Endodermal cell (in vitro differentiated cells): ENCODE measurements around the gene SLC16A2. TPM values are rescaled to one million over a fixed set of nuclear protein-coding genes. Genes with fewer than 3 reads are reported as not detected.
"Not testable (repeated sequence)": the region's sequence is repeated elsewhere in the genome, so short reads cannot be mapped to it uniquely, and the experiment has no call there.

Experiments
- DNase-seq: peaks from one replicate; pipeline ENCODE4 v3.0.0-alpha.2; 2017
- H3K27ac ChIP-seq: 2 replicates; pipeline ENCODE4 v1.5.1; 2013; ENCODE audit warnings: mild to moderate bottlenecking, low read depth, low read length, moderate library complexity
- H3K27me3 ChIP-seq: 2 replicates; pipeline ENCODE4 v1.6.1; 2013; ENCODE audit warnings: mild to moderate bottlenecking, low read length, moderate library complexity; ENCODE audit not compliant: insufficient read depth, control insufficient read depth, poor library complexity, severe bottlenecking
- H3K36me3 ChIP-seq: 2 replicates; pipeline ENCODE4 v1.7.0; 2013; ENCODE audit warnings: mild to moderate bottlenecking, low read length, moderate library complexity; ENCODE audit not compliant: control insufficient read depth, insufficient read depth
- H3K4me1 ChIP-seq: one replicate; pipeline ENCODE4 v1.7.0; 2013; ENCODE audit warnings: low read length; ENCODE audit not compliant: control insufficient read depth, insufficient read depth
- H3K4me3 ChIP-seq: 2 replicates; pipeline ENCODE4 v1.5.1; 2013; ENCODE audit warnings: mild to moderate bottlenecking, low read length, moderate library complexity
- H3K9ac ChIP-seq: 2 replicates; pipeline ENCODE4 v1.6.1; 2013; ENCODE audit warnings: mild to moderate bottlenecking, low read length, moderate library complexity; ENCODE audit not compliant: poor library complexity, severe bottlenecking; ENCODE audit errors: extremely low read depth
- H3K9me3 ChIP-seq: 2 replicates; pipeline ENCODE4 v1.6.1; 2013; ENCODE audit warnings: mild to moderate bottlenecking, low read length, moderate library complexity; ENCODE audit not compliant: control insufficient read depth
- H3K27ac Mint-ChIP-seq: 2 replicates; pipeline ENCODE4 v1.8.0; 2020; ENCODE audit warnings: mixed read lengths
- H3K27me3 Mint-ChIP-seq: 2 replicates; pipeline ENCODE4 v1.8.0; 2021; ENCODE audit warnings: mild to moderate bottlenecking, mixed read lengths; ENCODE audit not compliant: insufficient read depth
- H3K36me3 Mint-ChIP-seq: 2 replicates; pipeline ENCODE4 v1.8.0; 2020; ENCODE audit warnings: low read depth, mixed read lengths
- H3K4me1 Mint-ChIP-seq: 2 replicates; pipeline ENCODE4 v1.8.0; 2020; ENCODE audit warnings: mixed read lengths
- H3K4me3 Mint-ChIP-seq: 2 replicates; pipeline ENCODE4 v1.8.0; 2020; ENCODE audit warnings: mild to moderate bottlenecking, moderate library complexity, mixed read lengths
- H3K9me3 Mint-ChIP-seq: 2 replicates; pipeline ENCODE4 v1.8.0; 2020; ENCODE audit warnings: mild to moderate bottlenecking, mixed read lengths
- WGBS, 2 experiments: methylation state at CpG; one replicate each; pipeline versions ENCODE4 v1.1.5 to v1.1.7; 2013; ENCODE audit warnings: missing lambda C conversion rate in 2 of 2, mixed read lengths in 1 of 2; ENCODE audit not compliant: insufficient coverage in 1 of 2, insufficient read length in 1 of 2; 5-methylcytosine and 5-hydroxymethylcytosine counted together
- total RNA-seq, 2 donors: library from RNA; stranded (reverse); fragmentation: NEBNext Ultra II Directional in 1 of 2; extraction: Animal tissue kit (Norgen Biotek cat#: 25700) in 1 of 2; gene quantifications; 2 replicates in 1 of 2; 3 replicates in 1 of 2; pipeline ENCODE4 v1.2.1, GENCODE V29; 2021
- TF ChIP-seq, protein P1 (sequence below): fragments of 200-600 bp; sonication (generic); conservative IDR thresholded peaks from 2 replicates; pipeline ENCODE4 v1.5.0; 2021; ENCODE audit warnings: antibody characterized with exemption, mild to moderate bottlenecking

SLC16A2 gene
- total RNA-seq, 2 donors from 2014 or later: 9.1 to 11.6 TPM

DNA sequence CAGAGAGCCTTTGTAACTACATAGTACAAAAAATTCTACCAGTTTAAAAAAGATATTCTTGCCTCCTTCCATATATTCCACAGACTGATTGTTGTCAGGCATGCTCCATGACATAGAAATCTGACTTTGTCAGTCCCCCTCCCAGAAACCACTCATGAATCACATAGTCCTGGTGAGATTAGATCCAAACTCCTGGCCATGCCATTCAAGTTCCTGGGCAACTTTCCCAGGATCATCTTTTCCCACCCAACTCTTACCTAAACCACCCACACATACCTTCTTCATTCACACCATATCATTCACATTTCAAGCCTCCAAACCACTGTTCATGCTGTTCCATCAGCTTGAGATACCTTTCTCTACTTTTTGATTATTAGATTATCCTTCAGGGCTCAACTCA is 46.4 kb downstream of the SLC16A2 start:
- Histone ChIP-seq H3K36me3 (no peaks in the 10 kb centered on the region), H3K27ac (no peak overlapping the region), H3K9me3 (no peaks in the 10 kb centered on the region), H3K4me3 (no peak overlapping the region), H3K4me1 (no peaks in the 10 kb centered on the region), H3K27me3 (no peaks in the 10 kb centered on the region), H3K9ac (no peak overlapping the region)
- no peak for DNase-seq
- no peak overlapping the region for H3K27ac Mint-ChIP-seq
- H3K4me3 Mint-ChIP-seq: no peak overlapping the region
- no peaks in the 10 kb centered on the region for H3K4me1 Mint-ChIP-seq
- no peaks in the 10 kb centered on the region for H3K27me3 Mint-ChIP-seq
- no peaks in the 10 kb centered on the region for H3K36me3 Mint-ChIP-seq
- H3K9me3 Mint-ChIP-seq: peaks cover 35% of the 10 kb centered on the region
- TF ChIP-seq, protein P1, sequence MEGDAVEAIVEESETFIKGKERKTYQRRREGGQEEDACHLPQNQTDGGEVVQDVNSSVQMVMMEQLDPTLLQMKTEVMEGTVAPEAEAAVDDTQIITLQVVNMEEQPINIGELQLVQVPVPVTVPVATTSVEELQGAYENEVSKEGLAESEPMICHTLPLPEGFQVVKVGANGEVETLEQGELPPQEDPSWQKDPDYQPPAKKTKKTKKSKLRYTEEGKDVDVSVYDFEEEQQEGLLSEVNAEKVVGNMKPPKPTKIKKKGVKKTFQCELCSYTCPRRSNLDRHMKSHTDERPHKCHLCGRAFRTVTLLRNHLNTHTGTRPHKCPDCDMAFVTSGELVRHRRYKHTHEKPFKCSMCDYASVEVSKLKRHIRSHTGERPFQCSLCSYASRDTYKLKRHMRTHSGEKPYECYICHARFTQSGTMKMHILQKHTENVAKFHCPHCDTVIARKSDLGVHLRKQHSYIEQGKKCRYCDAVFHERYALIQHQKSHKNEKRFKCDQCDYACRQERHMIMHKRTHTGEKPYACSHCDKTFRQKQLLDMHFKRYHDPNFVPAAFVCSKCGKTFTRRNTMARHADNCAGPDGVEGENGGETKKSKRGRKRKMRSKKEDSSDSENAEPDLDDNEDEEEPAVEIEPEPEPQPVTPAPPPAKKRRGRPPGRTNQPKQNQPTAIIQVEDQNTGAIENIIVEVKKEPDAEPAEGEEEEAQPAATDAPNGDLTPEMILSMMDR: no peak

DNA sequence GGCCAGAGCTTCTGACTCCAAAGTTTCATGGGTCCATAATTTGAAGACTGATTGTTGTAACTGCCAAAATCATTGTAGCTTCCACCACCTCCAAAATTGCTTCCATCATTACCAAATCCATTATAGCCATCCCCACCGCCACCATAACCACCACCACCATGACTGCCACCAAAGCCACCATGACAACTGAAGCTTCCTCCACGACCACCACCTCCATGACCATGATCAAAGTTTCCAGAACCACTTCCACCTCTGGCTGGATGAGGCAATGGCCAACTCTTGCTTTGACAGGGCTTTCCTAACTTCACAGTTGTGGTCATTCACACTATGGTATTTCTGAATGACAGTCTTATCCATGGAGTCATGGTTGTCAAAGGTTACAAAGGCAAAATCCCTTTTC is 51.8 kb downstream of the SLC16A2 start:
- H3K27me3 Mint-ChIP-seq, H3K9ac ChIP-seq, H3K4me1 Mint-ChIP-seq: not testable (repeated sequence)

DNA sequence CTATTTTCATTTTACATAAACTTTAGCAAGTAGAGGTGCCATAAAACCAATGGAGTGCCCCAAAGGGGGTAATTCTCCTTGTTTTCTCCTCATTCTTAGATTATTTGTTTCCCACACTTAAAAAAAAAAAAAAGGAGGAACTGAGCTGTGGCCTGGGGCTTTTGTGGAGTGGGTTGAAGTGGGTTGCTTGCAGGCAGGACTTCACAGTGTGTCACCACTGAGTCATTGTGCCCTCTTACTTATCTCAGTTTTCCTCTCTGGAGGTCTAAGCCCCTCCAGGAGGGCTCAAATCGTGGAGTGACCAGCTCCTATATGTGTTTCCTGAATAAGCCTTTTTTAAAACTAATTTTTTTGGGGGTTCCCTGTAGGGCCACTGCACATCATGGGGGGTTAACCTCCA is 69.0 kb downstream of the SLC16A2 start:
- Mint-ChIP-seq H3K27ac (no peak overlapping the region), H3K4me1 (peaks cover 1% of the 10 kb centered on the region), H3K27me3 (no peaks in the 10 kb centered on the region), H3K36me3 (no peaks in the 10 kb centered on the region), H3K9me3 (peaks cover 17% of the 10 kb centered on the region), H3K4me3 (no peak overlapping the region)
- H3K9me3 ChIP-seq: no peaks in the 10 kb centered on the region
- no peaks in the 10 kb centered on the region for H3K27me3 ChIP-seq
- H3K9ac ChIP-seq: no peak overlapping the region
- TF ChIP-seq, protein P1: no peak
- DNase-seq: no peak
- no peak overlapping the region for H3K4me3 ChIP-seq
- H3K4me1 ChIP-seq: no peaks in the 10 kb centered on the region
- 67% methylated on average over 1 of the region's 1 CpG; no CpG with 5 or more reads in 1 of the 2 experiments for WGBS, 2 experiments
- H3K36me3 ChIP-seq: no peaks in the 10 kb centered on the region
- H3K27ac ChIP-seq: no peak overlapping the region

More for the DNA sequence above, 51.8 kb downstream of the SLC16A2 start:
- peaks cover 49% of the 10 kb centered on the region for H3K9me3 Mint-ChIP-seq
- H3K4me3 Mint-ChIP-seq, H3K9me3 ChIP-seq, DNase-seq, H3K36me3 ChIP-seq, H3K36me3 Mint-ChIP-seq, H3K4me1 ChIP-seq, H3K27ac ChIP-seq, H3K27ac Mint-ChIP-seq, H3K4me3 ChIP-seq, H3K27me3 ChIP-seq: not testable (repeated sequence)
- 86% methylated on average over 2 of the region's 2 CpGs; no CpG with 5 or more reads in 1 of the 2 experiments for WGBS, 2 experiments

DNA sequence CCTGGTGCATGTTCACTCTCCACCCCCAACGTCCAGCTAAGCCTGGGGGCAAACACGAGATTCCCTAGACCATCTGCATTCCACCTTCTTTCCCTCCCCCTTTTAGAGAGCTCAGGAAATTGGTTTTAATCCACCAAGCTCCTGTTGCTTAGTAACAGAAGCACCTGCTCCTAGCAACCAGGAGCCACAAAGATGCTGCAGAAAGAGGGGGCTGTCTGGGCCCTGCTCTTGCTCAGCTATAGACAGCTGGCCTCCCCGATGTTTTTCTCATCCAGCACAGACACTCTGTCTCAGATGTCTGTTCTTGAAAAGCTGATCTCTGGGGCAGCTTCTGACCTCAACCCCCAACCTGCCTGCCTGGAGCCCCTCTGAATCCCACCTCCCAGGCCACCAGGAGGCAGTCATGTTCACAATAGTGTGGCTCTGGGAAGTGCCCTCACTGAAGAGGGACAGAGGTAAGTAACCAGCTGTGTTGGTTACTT is 71.5 kb downstream of the SLC16A2 start:
- Histone ChIP-seq H3K9me3 (no peaks in the 10 kb centered on the region), H3K4me1 (no peaks in the 10 kb centered on the region), H3K27ac (peak overlapping the region; percentile 95), H3K27me3 (no peaks in the 10 kb centered on the region), H3K9ac (no peak overlapping the region), H3K36me3 (no peaks in the 10 kb centered on the region), H3K4me3 (no peak overlapping the region)
- Mint-ChIP-seq H3K27ac (no peak overlapping the region), H3K36me3 (no peaks in the 10 kb centered on the region), H3K4me1 (peaks cover 1% of the 10 kb centered on the region), H3K27me3 (no peaks in the 10 kb centered on the region), H3K9me3 (peaks cover 12% of the 10 kb centered on the region), H3K4me3 (no peak overlapping the region)
- WGBS, 2 experiments: 8% methylated on average over 3 of the region's 3 CpGs; no CpG with 5 or more reads in 1 of the 2 experiments
- peak; percentile 85 for DNase-seq
- TF ChIP-seq, protein P1: peak; percentile 76
